22Rv1 (cell line): Measurements from ENCODE around the gene PCSK6.

Experiments used
- ZFX ChIP-seq: fragments of 450-650 bp; IDR thresholded peaks from 2 replicates; pipeline ENCODE4 v1.6.1; 2017; ENCODE audit warnings: antibody characterized with exemption, borderline replicate concordance
- TF ChIP-seq, protein P1 (sequence below): fragments of 450-650 bp; IDR thresholded peaks from 2 replicates; pipeline ENCODE4 v1.5.1; 2017; ENCODE audit warnings: mild to moderate bottlenecking

DNA sequence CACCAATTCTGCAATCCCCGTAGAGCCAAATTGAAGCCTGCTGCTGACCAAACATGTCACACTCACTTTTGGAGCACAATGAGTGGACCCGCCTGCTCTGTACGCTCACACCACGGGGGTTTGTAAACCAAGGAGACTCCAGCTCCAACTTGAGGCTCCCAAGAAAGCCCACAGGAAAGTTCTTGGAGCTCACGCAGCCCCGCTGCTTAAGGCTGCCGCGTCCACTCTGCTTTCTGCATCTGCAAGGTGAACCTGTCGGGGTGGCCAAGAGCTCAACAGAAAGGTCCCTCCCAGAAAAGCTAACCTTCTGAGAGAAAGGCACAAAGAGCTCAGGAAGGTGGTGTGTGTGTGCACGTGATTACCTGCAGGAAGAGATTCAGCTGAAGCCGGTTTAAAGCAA lies 94.9 kb downstream of the PCSK6 start:
- TF ChIP-seq, protein P1, sequence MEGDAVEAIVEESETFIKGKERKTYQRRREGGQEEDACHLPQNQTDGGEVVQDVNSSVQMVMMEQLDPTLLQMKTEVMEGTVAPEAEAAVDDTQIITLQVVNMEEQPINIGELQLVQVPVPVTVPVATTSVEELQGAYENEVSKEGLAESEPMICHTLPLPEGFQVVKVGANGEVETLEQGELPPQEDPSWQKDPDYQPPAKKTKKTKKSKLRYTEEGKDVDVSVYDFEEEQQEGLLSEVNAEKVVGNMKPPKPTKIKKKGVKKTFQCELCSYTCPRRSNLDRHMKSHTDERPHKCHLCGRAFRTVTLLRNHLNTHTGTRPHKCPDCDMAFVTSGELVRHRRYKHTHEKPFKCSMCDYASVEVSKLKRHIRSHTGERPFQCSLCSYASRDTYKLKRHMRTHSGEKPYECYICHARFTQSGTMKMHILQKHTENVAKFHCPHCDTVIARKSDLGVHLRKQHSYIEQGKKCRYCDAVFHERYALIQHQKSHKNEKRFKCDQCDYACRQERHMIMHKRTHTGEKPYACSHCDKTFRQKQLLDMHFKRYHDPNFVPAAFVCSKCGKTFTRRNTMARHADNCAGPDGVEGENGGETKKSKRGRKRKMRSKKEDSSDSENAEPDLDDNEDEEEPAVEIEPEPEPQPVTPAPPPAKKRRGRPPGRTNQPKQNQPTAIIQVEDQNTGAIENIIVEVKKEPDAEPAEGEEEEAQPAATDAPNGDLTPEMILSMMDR, result no peak
- TF ChIP-seq ZFX, result no peak
